Measurements from ENCODE around the gene GALNT12. TPM values are rescaled to one million over a fixed set of nuclear protein-coding genes. Genes with fewer than 3 reads are reported as not detected.

Gene GALNT12
- total RNA-seq, 1 donor from 2014 or later = 4.0 TPM

DNA sequence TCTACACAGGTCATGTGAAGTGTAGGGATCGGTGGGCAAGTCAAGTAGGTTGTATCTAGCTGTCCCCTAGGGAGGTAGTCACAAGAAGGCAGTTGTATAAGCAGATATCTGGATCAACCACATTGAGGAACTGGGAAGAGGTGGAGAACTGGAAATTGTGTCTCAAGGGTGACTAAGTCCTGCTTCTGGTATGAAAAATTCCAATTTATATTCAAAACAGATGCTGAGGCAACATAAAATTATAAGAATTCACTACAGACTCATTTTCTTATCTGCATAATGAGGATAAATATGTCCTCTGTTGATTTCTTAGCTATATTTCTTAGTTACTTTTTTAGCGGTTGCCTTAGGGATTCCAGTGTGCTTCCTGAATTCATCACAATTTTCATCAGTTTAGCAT lies 46.8 kb downstream of the GALNT12 start:
- intact Hi-C loops (cut with micrococcal nuclease) = no loop called here

DNA sequence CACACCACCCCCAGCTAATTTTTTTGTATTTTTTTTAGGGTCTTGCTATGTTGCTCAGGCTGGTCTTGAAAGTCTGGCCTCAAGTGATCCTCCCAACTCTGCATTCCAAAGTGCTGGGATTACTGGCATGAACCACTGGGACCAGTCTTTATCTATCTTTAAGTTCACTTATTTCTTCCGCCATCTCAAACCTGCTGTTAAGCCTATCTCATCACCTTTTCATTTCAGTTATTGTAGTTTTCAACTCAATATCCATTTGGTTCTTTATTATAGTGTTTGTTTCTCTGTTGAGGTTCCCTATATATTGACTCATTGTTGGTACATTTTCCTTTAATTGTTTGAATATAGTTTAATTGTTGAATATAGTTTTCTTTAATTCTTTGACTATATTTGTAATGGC lies 48.1 kb downstream of the GALNT12 start:
- intact Hi-C loops (cut with micrococcal nuclease) = no loop called here

DNA sequence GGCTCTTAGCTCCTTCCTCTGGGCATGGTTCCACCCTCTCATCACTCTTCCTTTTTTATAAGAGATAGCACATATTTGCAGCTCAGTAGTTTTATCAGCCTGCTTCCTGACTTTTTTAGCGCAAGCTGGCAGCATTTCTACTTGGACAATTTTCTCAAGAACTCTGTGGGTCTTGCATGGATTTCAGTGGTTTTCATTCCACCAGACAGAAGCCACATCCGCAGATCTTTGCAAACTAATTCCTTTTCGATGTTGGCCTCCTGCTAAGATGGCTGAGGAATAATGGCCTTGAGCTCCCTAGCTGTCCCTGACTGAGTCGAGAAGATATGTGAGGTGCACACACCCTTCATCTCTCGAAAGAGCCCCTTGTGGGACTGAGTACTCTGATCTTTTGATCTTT lies 49.5 kb downstream of the GALNT12 start:
- intact Hi-C loops (cut with micrococcal nuclease) = no loop called here

DNA sequence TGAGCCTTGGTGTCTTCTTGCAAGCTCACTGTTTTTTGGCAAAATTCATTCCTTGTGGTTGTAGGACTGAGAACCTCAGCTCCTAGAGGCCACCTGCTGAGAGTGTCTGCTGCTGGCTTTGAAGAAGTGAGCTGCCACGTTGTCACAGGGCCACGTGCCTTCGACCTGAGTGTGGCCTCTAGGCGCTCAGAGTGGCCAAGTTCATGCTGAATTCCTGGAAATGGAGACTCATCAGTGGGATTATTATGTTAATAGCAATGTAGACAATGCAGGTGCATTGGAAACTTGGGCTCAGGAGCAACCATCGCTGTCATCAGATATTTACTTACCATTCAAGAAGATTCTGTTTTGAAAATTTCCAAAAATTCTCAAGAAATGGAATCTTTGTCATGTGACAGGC lies 52.5 kb downstream of the GALNT12 start:
- intact Hi-C loops (cut with micrococcal nuclease) = no loop called here

DNA sequence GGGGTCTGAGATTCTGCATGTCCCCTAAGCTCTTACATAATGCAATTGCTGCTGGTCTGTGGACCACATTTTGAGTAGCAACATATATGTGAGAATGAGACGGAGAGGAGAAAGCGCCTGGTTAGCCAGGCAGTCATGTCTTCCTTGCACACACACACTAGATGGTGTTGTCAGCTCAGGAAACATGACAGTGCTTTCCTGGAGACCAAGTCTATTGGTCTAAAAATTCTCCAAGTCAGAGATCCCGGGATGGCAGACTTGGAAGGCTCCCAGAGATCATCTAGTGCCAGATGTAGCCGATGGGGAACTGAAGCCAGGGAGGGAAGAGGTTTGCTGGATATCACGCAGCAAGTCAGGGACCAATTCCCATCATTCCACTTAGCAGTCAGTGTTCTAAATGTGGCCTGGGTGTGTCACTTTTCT lies 53.4 kb downstream of the GALNT12 start:
- intact Hi-C loops (cut with micrococcal nuclease) = no loop called here

DNA sequence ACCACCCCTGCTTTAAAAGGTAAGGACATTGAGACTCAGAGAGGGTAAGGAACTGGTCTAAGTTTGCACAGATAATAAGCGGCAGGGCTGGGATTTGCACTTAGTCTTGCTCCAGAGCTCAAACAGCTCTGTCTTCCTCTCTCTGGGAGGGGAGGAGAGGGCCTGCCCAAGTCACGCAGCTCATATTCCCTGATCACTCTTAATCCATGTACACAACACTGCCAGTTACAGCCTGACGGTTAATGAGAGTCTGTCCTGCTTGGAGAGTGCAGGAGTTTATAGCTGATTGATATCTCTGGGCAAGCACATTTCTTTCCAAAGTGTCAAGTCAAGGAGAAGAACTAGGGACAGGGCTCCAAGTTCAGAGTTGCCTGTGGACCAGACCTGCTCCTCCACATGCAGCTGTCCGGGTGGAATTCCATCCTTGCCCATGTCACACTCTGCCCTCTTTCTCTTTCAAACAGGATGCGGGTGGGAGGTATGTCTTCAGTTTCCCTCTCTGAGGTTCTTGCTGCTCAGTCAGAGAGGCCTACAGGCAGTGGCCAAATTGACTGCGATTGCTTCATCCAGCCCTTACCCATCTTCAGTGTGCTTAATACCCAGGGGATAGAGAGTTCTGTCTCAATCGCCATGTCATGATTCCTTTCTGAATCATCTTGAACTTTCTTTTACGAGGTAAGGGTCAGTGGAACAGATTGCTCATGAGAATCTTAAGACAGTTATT lies 54.5 kb downstream of the GALNT12 start:
- intact Hi-C loops (cut with micrococcal nuclease) = no loop called here

DNA sequence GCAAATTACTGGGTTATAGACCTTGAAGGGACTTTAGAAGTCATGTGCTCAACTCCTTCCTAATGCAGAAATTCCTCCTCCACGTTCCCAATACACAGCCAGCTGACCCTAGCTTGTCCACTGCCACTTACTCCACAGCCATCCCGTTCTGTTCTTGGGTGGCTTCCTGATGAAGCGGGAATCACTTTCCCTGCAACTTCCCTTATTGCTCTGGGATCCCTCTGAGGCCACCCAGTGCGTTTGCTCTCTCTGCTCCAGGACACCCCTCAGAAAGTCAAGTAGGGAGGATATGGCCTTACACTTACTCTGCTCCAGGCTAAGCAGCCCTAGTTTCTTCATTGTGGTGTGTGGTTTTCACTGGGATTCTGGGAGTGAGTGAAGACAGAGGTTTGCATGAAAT lies 55.5 kb downstream of the GALNT12 start:
- intact Hi-C loops (cut with micrococcal nuclease) = no loop called here

DNA sequence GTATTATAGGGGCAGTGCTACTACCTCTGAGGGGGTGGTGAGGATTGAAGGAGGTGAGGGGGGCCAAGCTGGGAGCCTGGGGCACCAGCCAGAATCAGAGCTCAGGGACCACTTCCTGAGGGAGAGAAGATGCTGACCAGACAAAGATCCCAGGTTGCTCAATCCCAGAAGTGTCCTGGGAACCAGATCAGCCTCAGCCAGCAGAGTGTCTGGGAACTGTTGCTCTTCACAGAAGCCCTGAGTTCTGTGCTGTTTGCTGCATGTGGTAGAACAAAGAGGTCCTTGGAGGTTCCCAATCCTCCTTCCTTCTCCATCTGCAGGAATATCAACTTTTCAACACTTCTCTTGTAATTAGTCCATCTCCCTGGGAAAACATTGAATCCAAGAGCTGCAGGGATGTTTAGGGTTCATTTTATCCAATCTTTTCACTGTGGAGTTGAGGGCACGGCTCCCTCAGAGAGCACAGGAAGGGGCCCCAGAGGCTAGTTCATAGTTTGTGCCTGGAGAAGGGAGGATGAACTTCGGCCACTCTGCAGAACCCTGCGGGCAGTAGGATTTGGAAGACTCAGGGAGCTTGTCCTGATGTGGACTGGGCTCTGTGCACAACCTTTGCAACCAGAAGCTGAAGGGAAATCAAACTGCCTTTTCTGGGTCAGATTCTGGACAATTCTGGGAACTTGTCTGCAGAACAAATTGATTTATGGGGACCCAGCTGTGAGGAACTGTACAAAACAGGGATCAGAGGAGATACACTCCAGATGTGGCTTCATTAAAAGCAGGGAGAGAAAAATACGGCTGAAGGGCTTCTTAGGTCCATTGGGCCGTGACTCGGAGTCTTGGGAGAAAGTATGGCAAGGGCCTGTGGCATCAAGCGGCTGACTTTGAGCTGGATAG lies 57.1 kb downstream of the GALNT12 start:
- intact Hi-C loops (cut with micrococcal nuclease) = no loop called here

DNA sequence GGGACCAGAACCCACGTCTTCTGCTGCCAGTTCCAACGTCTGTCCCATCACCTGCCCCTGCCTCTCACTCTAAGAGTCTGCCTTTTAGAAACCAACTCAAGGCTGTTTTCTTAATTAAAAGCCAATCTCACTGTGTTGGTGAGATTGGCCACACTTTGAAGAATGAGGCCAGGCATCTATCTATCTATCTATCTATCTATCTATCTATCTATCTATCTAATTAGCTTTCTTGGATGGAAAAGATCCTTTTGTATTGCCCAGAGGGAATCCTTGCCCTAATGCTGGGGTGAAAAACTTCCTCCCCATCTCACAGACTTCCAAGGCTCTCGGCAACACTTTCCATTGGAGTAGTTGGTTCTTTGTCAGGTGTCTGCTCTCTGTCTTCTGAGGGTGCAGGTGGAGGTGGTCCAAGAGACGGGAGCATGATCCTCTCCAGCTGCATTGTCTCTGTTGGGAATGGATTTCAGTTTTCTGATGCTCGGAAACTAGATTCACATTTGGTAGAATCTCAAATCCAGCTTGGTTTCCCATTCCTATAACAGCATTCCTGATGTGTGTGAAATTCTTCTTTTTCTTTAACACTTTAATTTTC lies 57.9 kb downstream of the GALNT12 start:
- intact Hi-C loops (cut with micrococcal nuclease) = no loop called here

DNA sequence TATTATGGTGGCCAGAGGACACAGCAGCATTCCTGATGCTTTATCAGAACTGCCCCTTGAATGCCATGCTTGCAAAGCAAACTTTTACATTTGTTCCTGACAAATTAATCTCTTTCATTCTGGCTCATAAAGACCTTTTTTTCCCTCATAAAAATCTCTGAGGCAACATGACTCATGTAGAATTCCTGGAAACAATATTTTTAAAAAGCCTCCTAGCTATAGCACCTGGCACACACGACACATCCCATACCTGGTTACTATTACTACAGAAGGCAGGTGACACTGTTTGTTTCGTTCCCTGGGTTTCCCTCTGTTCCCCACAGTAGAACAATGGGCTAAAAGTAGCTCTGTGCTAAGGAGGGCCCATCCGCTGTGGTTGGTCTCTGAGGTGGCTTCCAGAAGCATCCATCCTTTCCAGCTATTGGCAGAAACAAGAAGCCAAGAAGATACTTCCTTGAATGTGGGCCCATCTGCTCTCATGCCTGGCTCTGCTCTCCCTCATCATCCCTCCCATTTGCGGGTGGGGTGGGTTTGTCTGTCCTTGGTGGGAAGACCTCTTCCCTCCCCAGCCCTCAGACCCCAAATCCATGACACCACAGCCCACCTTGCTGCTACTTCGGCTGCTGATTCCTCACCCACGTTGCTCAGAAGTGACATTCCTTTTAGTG lies 59.1 kb downstream of the GALNT12 start:
- intact Hi-C loops (cut with micrococcal nuclease) = no loop called here

DNA sequence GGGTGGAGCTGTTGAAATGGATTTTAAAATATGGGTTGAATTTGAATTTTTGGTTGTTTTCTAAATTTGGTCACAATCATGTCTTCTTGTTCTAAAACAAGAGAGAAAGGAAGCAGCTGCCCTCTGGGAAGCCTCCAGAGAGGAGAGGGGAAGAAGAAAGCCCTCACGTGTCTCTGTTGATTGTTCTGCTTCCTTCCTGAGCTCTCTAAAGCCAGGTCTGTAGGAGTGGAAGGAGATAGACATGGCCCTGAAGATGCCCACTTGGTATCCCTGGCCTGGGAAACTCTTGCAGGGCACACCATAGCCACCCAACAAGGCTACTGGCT lies 59.6 kb downstream of the GALNT12 start:
- intact Hi-C loops (cut with micrococcal nuclease) = no loop called here

DNA sequence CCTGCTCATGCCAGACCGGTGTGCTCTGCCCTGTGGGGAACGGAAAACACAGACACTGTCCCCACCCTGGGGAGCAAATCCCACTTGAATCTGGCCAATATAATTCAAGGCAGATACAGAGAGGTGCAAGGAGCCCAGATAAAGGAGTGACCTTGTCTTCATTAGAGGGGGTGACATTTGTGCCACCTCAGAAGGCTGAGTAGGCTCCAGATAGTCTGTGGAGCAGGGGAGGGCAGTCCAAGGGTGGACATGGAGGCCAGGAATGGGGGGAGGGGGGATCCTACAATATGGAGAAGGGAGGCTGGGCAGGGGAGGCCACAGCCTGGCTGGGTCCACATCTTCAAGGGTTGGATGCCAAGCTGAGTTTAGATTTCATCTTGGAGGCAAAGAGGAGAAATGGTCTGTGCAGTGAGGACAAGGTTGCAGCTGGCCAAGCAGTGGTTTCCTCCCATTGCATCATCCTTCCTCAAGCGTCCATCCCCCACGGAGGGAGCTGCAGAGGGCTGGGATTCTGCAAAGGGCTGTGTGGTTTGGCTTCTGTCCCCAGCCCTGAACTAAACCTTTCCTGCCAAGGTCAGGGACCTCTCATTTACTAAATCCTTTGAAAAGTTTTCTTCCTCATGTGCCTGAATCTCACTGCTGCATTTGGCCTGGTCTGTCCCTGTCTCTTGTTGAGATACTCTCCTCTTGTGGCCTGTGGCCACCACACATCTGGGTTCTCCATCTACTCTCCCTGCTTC lies 60.1 kb downstream of the GALNT12 start:
- intact Hi-C loops (cut with micrococcal nuclease) = no loop called here

DNA sequence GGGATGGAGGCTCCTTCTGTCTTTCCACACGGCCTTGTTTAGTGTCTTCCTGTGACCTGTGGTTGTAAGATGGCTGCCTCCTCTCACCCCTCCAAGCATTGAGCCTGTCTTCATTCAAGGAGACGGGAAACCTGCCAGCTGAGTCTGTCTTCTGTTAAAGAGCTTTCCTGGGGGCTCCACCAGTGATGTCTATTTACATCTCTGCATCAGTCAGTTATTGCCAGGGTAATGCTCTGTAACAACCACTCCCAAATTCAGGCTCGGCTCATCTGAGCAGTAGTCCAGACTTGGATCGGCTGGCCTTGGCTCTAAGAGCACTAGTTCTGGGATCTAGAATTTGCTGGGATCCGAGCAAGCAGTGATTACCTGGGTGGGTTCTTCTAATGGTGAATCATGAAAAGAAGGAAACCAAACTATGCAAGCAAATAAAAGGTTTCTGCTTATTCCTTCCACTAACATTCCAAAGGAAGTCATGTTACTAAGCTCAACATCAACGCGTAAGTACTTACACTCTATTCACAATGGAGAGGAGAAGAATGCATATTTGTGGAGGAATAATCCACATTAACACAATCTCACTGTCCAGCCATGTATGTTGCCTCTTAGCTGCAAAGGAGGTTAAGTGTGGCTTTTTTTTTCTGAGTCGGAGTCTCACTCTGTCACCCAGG lies 61.7 kb downstream of the GALNT12 start:
- intact Hi-C loops (cut with micrococcal nuclease) = no loop called here

DNA sequence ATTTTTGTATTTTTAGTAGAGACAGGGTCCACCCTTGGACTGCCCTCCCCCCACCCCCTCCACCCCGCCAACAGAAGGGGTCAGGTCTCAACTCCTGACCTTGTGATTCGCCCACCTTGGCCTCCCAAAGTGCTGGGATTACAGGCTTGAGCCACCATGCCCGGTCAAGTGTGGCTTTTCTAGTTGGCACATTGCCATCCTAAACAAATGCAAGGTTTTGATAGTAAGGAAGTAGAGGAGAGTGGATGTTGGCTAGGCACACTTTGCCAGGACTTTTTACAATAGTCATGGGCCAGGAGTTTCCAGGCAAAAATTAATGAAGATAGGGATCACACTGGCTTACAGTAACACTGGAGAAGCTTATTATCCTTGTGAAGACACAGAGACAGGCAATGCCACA lies 62.4 kb downstream of the GALNT12 start:
- intact Hi-C loops (cut with micrococcal nuclease) = no loop called here

DNA sequence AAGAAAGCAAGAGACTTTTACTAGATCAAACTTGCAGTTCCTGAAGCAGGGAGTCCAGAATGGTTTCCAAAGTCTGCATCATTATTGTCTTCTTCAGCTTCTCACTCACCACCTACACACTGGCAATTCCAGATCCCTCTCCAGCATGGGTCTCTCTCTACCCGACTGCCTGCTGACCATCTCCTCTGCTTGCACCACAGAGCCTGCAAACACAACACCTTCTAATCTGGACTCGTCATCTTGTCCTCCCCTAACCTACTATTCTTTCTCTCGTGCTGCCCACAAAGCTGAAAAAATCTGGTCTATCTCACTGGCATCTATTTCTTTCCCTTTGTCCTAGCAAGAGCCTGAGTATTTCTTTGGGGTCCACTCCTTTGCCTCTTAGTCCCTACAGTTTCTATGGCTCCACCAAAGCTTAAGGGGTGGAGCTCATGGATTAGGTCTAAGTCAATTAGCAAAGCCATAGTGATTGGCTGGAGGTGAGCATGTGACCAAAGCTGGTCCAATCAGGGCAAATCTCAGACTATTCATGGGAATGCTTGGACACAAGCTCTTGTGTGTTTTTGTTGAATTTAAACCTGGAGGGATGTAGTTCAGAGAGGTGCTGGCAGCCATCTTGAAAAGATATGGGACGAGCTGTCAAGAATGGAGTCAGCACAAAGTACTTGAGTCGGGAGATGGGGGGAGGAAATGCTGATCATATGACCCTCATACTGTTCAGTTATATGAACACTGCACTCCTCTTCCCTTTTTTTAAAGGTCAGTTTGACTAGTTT lies 63.5 kb downstream of the GALNT12 start:
- intact Hi-C loops (cut with micrococcal nuclease) = no loop called here

DNA sequence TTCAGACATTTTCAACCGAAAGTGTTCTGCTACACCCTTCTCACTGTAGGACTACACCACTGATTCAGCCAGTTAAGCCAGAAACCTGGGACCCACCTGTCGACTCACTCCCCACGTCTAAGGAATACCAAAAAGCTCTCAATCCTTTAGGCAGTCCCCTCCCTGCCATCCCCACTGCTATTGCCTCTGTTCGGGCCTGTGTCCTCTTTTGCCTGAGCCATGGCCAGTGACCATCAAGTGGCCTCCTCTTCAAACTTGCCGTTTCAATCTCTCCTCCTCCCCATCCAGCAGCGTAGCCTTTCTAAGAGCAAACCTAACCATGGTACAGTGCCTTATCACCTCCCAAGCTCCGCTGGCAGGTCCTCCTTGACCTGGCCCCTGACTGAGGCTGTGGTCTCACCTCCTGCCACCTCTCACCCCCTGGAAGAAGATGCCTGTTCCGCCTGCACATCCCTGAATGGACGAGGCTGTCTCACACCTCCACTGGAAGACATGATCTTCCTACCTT lies 64.1 kb downstream of the GALNT12 start:
- intact Hi-C loops (cut with micrococcal nuclease) = no loop called here

DNA sequence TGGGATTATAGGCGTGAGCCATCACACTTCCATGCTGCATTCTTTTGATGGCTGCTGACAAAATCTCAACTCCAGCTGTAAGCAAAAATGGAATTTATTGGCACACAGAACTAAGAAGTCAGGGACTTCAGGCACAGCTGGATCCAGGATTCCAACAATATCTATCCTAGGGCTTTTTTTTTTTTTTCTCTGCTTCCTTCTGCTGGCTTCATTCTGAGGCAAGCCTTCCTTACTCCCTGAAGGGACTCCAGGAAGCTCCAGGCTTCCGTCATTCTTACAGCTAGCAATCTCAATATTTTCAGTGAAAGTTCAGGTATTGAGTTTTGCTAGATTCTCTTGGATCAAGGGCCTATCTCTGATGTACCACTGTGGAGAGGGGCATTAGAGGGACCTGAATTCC lies 66.1 kb downstream of the GALNT12 start:
- intact Hi-C loops (cut with micrococcal nuclease) = no loop called here

DNA sequence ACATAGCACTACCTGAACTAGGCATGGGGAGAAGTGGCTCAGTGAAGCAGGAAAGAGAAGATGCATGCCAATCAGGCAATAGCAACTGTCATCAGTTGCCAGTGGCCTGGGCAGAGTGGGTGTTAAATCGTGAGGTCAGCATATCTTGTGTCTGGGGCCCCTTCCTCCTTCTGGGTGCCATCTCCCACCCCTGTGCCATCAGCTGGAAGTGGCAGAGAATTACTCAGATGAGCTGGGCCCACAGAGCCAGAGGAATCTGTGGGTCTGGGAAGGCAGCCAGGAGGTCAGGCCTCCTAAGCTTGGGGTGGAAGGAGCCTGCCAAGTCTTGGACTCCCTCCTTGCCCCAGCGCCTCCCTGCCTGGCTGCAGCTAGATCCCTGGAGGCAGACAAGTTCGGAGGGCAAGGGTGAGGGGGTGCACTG lies 66.5 kb downstream of the GALNT12 start:
- intact Hi-C loops (cut with micrococcal nuclease) = no loop called here

DNA sequence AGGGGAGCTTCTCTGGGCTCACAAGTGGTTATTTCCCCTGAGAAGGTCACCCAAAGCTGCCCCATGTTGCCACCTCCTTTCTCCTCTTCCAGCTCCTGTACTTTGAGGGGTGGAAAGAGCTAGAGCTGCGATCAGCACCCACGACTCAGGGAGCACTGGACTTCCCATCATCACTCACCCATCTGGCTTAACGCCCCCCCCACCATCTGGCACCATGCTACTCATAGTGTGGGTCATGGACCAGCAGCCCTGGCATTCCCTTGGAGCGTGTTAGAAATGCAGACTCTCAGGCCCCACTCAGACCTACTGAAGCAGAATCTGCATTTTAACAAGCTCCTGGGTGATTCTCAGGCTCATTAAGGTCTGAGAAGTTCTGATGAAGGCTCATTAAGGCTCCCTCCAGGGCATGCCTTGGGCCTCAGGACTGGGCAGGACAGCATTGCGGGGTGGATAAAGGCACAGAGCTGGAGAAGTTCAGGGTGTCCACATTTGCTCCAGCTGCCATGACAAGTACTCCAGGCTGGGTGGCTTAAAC lies 67.3 kb downstream of the GALNT12 start:
- intact Hi-C loops (cut with micrococcal nuclease) = no loop called here
